Brain pericyte (primary cell): Measurements from ENCODE around the gene CSTA.
"Not testable (repeated sequence)": the region's sequence is repeated elsewhere in the genome, so short reads cannot be mapped to it uniquely, and the experiment has no call there.

Experiments used
- DNase-seq: peaks from one replicate; pipeline ENCODE4 v3.0.0-alpha.2; 2012; ENCODE audit warnings: low read depth, low spot score

The CSTA gene

GRCh38 chr3:122322095-122323075 lies 2.7 kb upstream of the CSTA start:
- no peak for DNase-seq

- DNase-seq, result no peak
Measured at GRCh38 chr3:122325769-122326168, 721 bp downstream of the CSTA start.

- no peak for DNase-seq
Measured at GRCh38 chr3:122331886-122332285, 6.8 kb downstream of the CSTA start.

GRCh38 chr3:122332551-122332950 lies 7.5 kb downstream of the CSTA start:
- DNase-seq, result no peak

GRCh38 chr3:122342803-122343202 lies 17.8 kb downstream of the CSTA start:
- no peak for DNase-seq

- DNase-seq, result no peak
Measured at GRCh38 chr3:122343654-122344053, 18.6 kb downstream of the CSTA start.

DNA sequence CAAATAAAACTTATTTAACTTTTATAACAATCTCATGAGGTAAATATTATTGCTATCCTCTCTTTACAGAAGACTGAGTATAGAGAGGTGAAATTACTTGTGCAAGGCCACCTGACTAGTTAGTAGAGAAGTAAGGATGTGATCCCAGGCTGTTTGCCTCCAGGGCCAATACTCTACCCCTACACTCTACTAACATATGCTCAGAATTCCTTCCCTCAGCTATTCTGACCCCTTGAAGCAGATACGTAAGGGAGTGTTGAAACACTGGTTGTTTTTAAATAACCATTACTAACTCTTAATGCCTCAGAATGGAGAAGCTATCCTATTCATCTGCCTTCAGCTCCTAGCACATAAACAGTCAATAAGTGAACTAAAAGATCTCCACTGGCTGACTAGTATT lies 24.1 kb downstream of the CSTA start:
- DNase-seq, result no peak

DNA sequence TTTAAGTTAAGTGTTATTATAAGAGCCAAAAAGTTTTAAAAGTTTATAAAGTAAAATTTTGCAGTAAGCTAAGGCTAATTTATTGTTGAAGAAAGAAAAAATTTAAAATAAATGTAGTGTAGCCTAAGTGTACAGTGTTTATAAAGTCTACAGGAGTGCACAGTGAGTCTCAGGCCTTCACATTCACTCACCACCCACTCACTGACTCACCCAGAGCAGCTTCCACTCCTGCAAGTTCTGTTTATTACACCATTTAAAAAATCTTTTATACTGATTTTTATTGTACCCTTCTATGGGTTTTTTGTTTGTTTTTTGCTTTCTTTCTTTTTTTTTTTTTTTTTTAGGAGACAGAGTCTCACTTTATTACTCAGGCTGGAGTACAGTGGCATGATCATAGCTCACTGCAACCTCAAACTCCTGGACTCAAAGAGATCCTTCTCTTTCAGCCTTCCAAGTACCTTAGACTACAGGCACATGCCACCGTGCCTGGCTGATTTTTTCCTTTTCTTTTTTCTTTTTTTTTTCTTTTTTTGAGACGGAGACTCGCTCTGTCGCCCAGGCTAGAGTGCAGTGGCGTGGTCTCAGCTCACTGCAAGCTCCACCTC lies 25.9 kb downstream of the CSTA start:
- no peak for DNase-seq

DNA sequence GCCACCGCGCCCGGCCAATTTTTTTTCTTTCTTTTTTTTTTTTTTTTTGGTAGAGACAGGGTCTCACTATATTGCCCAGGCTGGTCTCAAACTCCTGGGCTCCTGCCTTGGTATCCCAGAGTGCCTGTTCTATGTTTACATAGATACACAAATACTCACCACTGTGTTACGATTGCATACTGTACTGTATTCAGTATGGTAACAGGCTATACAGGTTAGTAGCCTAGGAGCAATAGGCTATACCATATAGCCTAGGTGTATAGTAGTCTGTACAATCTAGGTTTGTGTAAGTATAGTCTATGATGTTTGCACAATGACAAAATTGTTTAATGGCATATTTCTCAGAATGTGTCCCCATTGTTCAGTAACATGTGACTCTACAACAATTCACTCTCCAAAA lies 26.6 kb downstream of the CSTA start:
- no peak for DNase-seq

GRCh38 chr3:122353215-122353614 lies 28.2 kb downstream of the CSTA start:
- DNase-seq, result no peak

GRCh38 chr3:122353893-122354401 lies 28.9 kb downstream of the CSTA start:
- no peak for DNase-seq

- DNase-seq, result no peak
Measured at GRCh38 chr3:122355612-122356011, 30.6 kb downstream of the CSTA start.

DNA sequence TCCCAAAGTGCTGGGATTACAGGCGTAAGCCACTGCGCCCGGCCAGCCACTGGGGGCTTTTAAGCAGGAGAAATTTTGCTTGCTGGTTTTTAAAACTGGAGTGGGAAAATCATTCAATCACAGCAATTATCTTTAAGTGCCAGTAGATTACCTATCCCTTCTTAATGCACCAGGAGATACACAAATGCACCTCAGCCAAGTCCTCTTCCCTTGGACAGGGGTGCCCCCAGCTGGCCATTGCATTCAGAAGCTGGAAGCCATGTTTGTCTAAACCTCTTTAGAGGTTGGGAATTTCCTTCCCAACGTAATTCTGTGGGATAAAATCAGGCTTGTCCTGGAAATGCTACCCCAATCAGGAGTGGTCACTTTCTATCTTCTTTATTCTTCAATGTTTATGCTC lies 31.4 kb downstream of the CSTA start:
- no peak for DNase-seq

DNA sequence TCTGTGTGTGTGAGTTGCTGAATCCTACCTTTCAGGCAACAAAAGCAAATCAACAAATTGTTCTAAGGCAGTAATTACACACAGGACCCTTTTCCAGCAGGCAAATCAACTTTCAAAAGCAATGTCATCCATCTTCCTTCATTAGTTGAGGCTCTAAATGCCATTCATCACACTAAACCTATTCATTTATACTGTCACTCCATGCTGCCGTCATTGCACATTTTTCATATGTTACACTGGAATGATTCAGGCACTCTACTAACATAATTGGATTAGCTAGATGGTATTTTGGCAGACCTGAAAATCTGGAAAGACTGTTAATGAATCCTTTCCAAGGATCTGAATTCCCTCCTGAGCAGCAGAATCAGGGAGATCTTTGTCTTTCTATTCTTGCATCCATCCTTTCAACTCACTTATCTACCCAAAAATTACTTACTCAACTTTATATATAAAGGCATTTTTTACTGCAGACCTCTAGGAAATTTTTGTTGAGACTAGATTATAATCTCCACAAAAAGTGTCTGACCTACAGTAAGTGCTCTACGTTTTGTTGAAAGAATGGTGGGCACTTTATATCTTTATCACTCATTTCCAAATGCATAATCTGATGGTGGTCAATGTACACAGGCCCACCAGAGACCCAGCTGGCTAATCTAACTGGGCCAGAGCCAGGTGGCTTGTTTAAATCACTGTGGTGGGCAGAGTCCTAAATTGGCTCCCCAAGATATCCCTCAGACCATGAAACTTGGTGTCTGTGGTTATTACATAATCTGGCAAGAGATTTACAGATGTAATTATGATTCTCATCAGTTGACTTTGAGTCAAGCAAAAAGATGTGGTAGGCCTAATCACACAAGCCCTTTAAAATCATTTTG lies 33.0 kb downstream of the CSTA start:
- no peak for DNase-seq

DNA sequence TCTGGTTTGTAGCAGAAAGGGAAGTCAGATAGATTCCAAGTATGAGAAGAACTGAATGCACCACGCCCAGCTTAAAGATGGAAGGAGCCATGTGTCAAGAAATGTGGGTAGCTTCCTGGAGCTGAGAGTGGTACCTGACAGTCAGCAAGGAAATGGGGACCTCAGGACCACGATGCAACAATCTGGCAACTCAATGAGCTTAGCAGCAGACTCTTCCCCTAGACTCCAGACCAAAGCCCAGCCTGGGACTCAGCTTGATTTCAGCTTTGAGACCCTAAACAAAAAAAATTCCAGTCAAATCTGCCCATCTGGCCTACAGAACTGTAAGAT lies 33.6 kb downstream of the CSTA start:
- DNase-seq, result no peak

GRCh38 chr3:122362026-122362425 lies 37.0 kb downstream of the CSTA start:
- DNase-seq, result no peak

- DNase-seq, result no peak
Measured at GRCh38 chr3:122364490-122364889, 39.4 kb downstream of the CSTA start.

DNA sequence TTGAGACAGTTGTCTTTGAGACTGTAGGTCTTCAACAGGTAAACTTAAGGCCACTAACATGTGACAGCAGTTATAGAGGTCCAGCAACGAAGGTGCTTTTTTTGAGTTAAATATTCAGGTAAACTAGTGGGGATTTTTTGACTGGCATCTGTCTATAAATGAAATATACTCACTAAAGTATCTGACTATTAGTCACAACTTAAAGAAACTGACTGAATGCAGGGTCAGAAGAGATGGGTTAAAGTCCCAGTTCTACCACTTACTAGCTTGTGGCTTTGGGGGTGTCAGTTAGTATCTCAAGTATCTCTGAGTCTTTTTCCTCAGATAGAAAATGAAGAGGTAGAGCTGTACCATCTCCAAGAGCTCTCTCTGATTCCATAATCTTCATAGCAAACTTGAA lies 40.0 kb downstream of the CSTA start:
- DNase-seq, result no peak

DNA sequence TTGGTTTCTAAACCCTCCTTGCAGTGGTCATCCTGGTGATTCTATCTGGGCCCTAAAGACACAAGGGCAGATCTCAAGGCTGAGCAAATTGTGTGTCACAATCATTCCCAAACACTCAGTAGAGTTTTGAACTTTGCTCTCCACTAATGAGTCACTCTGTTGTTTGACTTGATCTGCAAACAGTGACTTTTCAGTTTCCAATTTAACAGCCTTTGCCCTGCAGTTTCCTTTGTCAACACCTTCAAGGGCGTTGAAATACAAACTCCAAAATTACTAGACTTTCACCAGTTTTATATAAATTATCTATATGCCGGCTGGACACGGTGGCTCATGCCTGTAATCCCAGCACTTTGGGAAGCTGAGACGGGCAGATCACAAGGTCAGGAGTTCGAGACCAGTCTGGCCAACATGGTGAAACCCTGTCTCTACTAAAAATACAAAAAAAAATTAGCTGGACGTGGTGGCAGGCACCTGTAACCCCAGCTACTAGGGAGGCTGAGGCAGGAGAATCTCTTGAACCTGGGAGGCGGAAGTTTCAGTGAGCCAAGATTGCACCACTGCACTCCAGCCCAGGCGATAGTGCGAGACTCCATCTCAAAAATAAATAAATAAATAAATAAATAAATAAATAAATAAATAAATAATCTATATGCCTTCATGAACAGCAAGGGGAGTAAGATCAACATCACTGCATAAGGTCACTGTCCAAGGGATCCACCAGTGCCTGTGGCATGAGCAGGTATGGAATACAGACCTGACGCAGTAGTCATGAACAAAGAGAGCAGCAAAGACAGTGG lies 40.7 kb downstream of the CSTA start:
- DNase-seq, result not testable (repeated sequence)

- no peak for DNase-seq
Measured at GRCh38 chr3:122366379-122366749, 41.3 kb downstream of the CSTA start.

DNA sequence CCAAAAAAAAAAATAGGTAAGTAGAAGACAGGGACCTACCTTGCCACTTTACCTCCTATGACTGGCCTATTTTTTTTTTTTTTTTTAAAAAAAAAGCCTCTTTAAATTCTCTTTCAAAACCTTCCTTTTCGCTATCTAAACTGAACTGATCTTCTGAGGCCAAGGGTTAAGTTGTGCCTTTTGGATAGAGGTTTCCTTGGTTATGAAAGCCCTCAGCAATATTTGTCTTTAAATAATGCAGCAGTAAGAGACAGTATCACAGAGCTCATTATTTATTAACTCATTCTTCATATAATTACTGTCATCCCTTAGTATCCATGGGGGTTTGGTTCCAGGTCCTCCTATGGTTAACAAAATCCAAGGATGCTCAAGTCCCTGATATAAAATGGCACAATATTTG lies 49.0 kb downstream of the CSTA start:
- no peak for DNase-seq
